ENCODE measurements around the gene AP5S1. TPM values are rescaled to one million over a fixed set of nuclear protein-coding genes. Genes with fewer than 3 reads are reported as not detected.

Gene AP5S1
- total RNA-seq, 6 experiments from 2014 or later: 17.7 to 21.7 (median 19.4) TPM

- Mint-ChIP-seq H3K9me3 (no peaks in the 10 kb centered on the region), H3K4me3 (peak overlapping the region; percentile 97), H3K27me3 (ENCODE audit: insufficient read depth) (no peaks in the 10 kb centered on the region), H3K36me3 (ENCODE audit: low read depth) (peaks cover 21% of the 10 kb centered on the region; the same call in 1 of the 2 replicates), H3K27ac (peak overlapping the region; percentile 99), H3K4me1 (ENCODE audit: low read depth) (peaks cover 29% of the 10 kb centered on the region)
- no peak for DNase-seq
- no peak for TF ChIP-seq CTCF (IDR thresholded peaks at IDR 0.05)
Observed at GRCh38 chr20:3820901-3821727, 767 bp downstream of the AP5S1 start.

GRCh38 chr20:3821996-3822395 lies 1.6 kb downstream of the AP5S1 start:
- Mint-ChIP-seq H3K4me3 (peak overlapping the region; percentile 97), H3K27ac (peak overlapping the region; percentile 99), H3K27me3 (ENCODE audit: insufficient read depth) (no peaks in the 10 kb centered on the region), H3K36me3 (ENCODE audit: low read depth) (peaks cover 30% of the 10 kb centered on the region), H3K4me1 (ENCODE audit: low read depth) (peaks cover 29% of the 10 kb centered on the region), H3K9me3 (no peaks in the 10 kb centered on the region)
- no peak for TF ChIP-seq CTCF (IDR thresholded peaks at IDR 0.05)
- DNase-seq: no peak

GRCh38 chr20:3823881-3824280 lies 3.5 kb downstream of the AP5S1 start:
- H3K4me3 Mint-ChIP-seq: no peak overlapping the region
- peaks cover 38% of the 10 kb centered on the region for H3K36me3 Mint-ChIP-seq (ENCODE audit: low read depth)
- no peak for DNase-seq
- H3K27me3 Mint-ChIP-seq (ENCODE audit: insufficient read depth): no peaks in the 10 kb centered on the region; the same call in 1 of the 2 replicates
- H3K9me3 Mint-ChIP-seq: no peaks in the 10 kb centered on the region
- no peak for TF ChIP-seq CTCF (IDR thresholded peaks at IDR 0.05)
- no peak overlapping the region for H3K27ac Mint-ChIP-seq
- peaks cover 25% of the 10 kb centered on the region for H3K4me1 Mint-ChIP-seq (ENCODE audit: low read depth)

- TF ChIP-seq CTCF (IDR thresholded peaks at IDR 0.05): no peak
- Mint-ChIP-seq H3K9me3 (no peaks in the 10 kb centered on the region), H3K27ac (no peak overlapping the region), H3K27me3 (ENCODE audit: insufficient read depth) (no peaks in the 10 kb centered on the region; the same call in 1 of the 2 replicates), H3K4me3 (no peak overlapping the region), H3K36me3 (ENCODE audit: low read depth) (peaks cover 38% of the 10 kb centered on the region), H3K4me1 (ENCODE audit: low read depth) (peaks cover 13% of the 10 kb centered on the region)
- DNase-seq: no peak
Observed at GRCh38 chr20:3825526-3825925, 5.2 kb downstream of the AP5S1 start.

GRCh38 chr20:3826420-3826819 lies 6.1 kb downstream of the AP5S1 start:
- Mint-ChIP-seq H3K4me1 (ENCODE audit: low read depth) (peaks cover 13% of the 10 kb centered on the region), H3K27me3 (ENCODE audit: insufficient read depth) (no peaks in the 10 kb centered on the region; the same call in 1 of the 2 replicates), H3K27ac (no peak overlapping the region), H3K36me3 (ENCODE audit: low read depth) (peaks cover 38% of the 10 kb centered on the region), H3K4me3 (no peak overlapping the region), H3K9me3 (no peaks in the 10 kb centered on the region)
- TF ChIP-seq CTCF (IDR thresholded peaks at IDR 0.05): no peak
- no peak for DNase-seq

Measured in HFFc6 (cell line).